Stimulated activated CD4-positive, alpha-beta T cell treated with anti-CD3 and anti-CD28 coated beads, Interleukin-1b, Interleukin-23, amount 100 ng/mL, for 24 hours (primary cell): ENCODE results near the gene ABHD12B.
"Not testable (repeated sequence)": the region's sequence is repeated elsewhere in the genome, so short reads cannot be mapped to it uniquely, and the experiment has no call there.

ENCODE experiments used
- DNase-seq, 4 experiments: peaks; one replicate each; pipeline ENCODE4 v3.0.0-alpha.2; 2020; ENCODE audit warnings: low read depth in 4 of 4, low spot score in 1 of 4

The ABHD12B gene

GRCh38 chr14:50932592-50933495 lies 61.0 kb downstream of the ABHD12B start:
- no peak for DNase-seq

- DNase-seq = no peak
Observed at GRCh38 chr14:50935126-50936015, 63.5 kb downstream of the ABHD12B start.

- DNase-seq = no peak
Observed at GRCh38 chr14:50936016-50936340, 64.1 kb downstream of the ABHD12B start.

- DNase-seq = no peak
Observed at GRCh38 chr14:50936882-50937281, 65.0 kb downstream of the ABHD12B start.

GRCh38 chr14:50937325-50937724 lies 65.5 kb downstream of the ABHD12B start:
- no peak for DNase-seq

- no peak for DNase-seq
Observed at GRCh38 chr14:50937800-50938199, 65.9 kb downstream of the ABHD12B start.

GRCh38 chr14:50941151-50941550 lies 69.3 kb downstream of the ABHD12B start:
- DNase-seq = no peak

- DNase-seq = not testable (repeated sequence)
Observed at GRCh38 chr14:50941638-50942037, 69.8 kb downstream of the ABHD12B start.

GRCh38 chr14:50943261-50943942 lies 71.5 kb downstream of the ABHD12B start:
- no peak for DNase-seq

GRCh38 chr14:50943943-50944646 lies 72.2 kb downstream of the ABHD12B start, which contains the start of gene PYGL:
Gene PYGL, minus strand, starts transcription at chr14:50944483. Its CDS starts 80 bp downstream, at chr14:50944403.
- DNase-seq = peak in 1 of 4 experiments; percentile 20

- DNase-seq = no peak
Observed at GRCh38 chr14:50944647-50945413, 73.0 kb downstream of the ABHD12B start.

GRCh38 chr14:50946234-50946935 lies 74.5 kb downstream of the ABHD12B start:
- DNase-seq = no peak

GRCh38 chr14:50947446-50947845 lies 75.6 kb downstream of the ABHD12B start:
- no peak for DNase-seq

- DNase-seq = no peak
Observed at GRCh38 chr14:50948205-50948604, 76.4 kb downstream of the ABHD12B start.

GRCh38 chr14:50951032-50951431 lies 79.2 kb downstream of the ABHD12B start:
- DNase-seq = no peak

- no peak for DNase-seq
Observed at GRCh38 chr14:50953502-50953901, 81.6 kb downstream of the ABHD12B start.
